GM12872 (cell line): ENCODE data around the gene CACNG5.

Experiments
- CTCF ChIP-seq: IDR thresholded peaks from 3 replicates; pipeline ENCODE4 v1.5.1; 2011; ENCODE audit warnings: low read depth, mild to moderate bottlenecking, low read length, moderate library complexity; ENCODE audit not compliant: insufficient read depth

The CACNG5 gene

GRCh38 chr17:66822009-66822408, 12.9 kb upstream of the CACNG5 start:
- TF ChIP-seq CTCF = no peak

DNA sequence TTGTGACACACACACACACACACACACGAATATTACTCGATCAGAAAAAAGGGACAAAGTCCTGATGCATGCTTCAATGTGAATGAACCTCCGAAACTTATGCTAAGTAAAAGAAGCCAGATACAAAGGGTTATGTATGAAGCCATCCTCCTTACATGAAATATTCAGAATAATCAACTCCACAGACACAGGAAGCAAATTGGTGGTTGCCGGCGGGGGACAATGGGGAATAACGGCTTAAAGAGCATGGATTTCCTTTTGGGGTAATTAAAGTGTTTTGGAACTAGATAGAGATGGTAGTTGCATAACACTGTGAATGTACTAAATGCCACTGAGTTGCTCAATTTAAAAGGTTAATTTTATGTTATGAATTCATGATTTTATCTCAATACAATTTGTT, 8.1 kb upstream of the CACNG5 start:
- TF ChIP-seq CTCF = no peak

GRCh38 chr17:66829386-66829864, 5.5 kb upstream of the CACNG5 start:
- no peak for TF ChIP-seq CTCF

DNA sequence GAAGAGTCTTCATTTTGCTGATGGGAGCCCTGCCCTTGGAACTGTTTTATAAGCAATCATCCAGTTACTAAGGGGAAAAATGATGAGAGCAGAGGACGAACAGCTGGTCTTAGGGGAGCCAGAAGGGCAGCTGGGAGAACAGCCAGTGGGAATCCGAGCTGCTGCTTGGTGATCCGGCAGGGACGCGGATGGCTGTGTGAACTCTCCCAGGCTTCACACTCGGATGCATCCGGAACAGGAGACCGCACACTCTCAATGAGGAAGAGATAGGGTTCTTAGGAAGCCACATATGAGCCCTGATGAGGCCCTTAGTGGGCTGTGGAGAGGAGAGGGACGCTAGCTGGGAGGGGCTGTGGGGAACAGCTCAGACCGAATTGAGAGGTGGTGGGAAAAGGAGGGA, 5.0 kb upstream of the CACNG5 start:
- no peak for TF ChIP-seq CTCF

GRCh38 chr17:66830451-66830850, 4.5 kb upstream of the CACNG5 start:
- no peak for TF ChIP-seq CTCF

- TF ChIP-seq CTCF = no peak
Measured at GRCh38 chr17:66831383-66832210, 3.3 kb upstream of the CACNG5 start.

GRCh38 chr17:66833201-66833600, 1.7 kb upstream of the CACNG5 start:
- TF ChIP-seq CTCF = no peak
